ENCODE data around the gene BRD3OS.

GRCh38 chr9:134062461-134063087 is 37.3 kb downstream of the BRD3OS start:
- TF ChIP-seq CTCF (IDR thresholded peaks at IDR 0.05) (no peak), POLR2A (IDR thresholded peaks at IDR 0.05) (no peak)

Measured in adrenal gland (tissue), 5 donors.